OCI-LY7 (cell line): Measurements from ENCODE around the gene AGFG1. TPM values are rescaled to one million over a fixed set of nuclear protein-coding genes. Genes with fewer than 3 reads are reported as not detected.
"Not testable (repeated sequence)": the region's sequence is repeated elsewhere in the genome, so short reads cannot be mapped to it uniquely, and the experiment has no call there.

ENCODE experiments used
- BruUV-seq: library from RNA; stranded (reverse); fragments of 400-500 nt; replicated peaks from 2 replicates; lab custom pipeline; 2021; lab: Mats Ljungman, UMichigan
- CTCF ChIA-PET: fragments of 300-600 bp; sonication (Branson Sonifier 250); formaldehyde crosslinking; loops from one replicate; lab custom pipeline; 2022; ENCODE audit warnings: antibody characterized with exemption; ENCODE audit not compliant: unreplicated experiment; lab: Charles Lee
- POLR2A ChIA-PET: fragments of 300-600 bp; sonication (Branson Sonifier 250); formaldehyde crosslinking; loops from one replicate; lab custom pipeline; 2022; ENCODE audit warnings: antibody characterized with exemption; lab: Charles Lee
- DNase-seq: peaks from one replicate; pipeline ENCODE4 v3.0.0-alpha.2; 2015; ENCODE audit warnings: low spot score
- H2AFZ ChIP-seq: fragments of 200-600 bp; sonication (generic), shearing (Covaris generic); 2 replicates; pipeline ENCODE4 v1.6.1; 2014; ENCODE audit warnings: mild to moderate bottlenecking, antibody characterized with exemption, low read length, moderate library complexity
- H3K27ac ChIP-seq: fragments of 200-600 bp; sonication (generic); 2 replicates; pipeline ENCODE4 v1.5.1; 2014; ENCODE audit warnings: mixed run types, low read depth, mild to moderate bottlenecking, moderate library complexity, low read length, inconsistent platforms; ENCODE audit not compliant: poor library complexity, severe bottlenecking
- H3K36me3 ChIP-seq: fragments of 200-600 bp; sonication (generic); 2 replicates; pipeline ENCODE4 v1.6.1; 2014; ENCODE audit warnings: mild to moderate bottlenecking, antibody characterized with exemption, low read length, moderate library complexity, mixed read lengths; ENCODE audit not compliant: insufficient read depth
- H3K4me1 ChIP-seq: fragments of 200-600 bp; sonication (generic); 2 replicates; pipeline ENCODE4 v1.5.1; 2014; ENCODE audit warnings: mild to moderate bottlenecking, low read length; ENCODE audit not compliant: insufficient read depth, poor library complexity, severe bottlenecking
- H3K4me2 ChIP-seq: fragments of 200-600 bp; sonication (generic); 2 replicates; pipeline ENCODE4 v1.6.1; 2014; ENCODE audit warnings: mild to moderate bottlenecking, low read length
- H3K4me3 ChIP-seq: fragments of 200-600 bp; sonication (generic); 2 replicates; pipeline ENCODE4 v1.5.1; 2014; ENCODE audit warnings: mild to moderate bottlenecking, low read depth, low read length; ENCODE audit not compliant: poor library complexity, severe bottlenecking
- H3K79me2 ChIP-seq: fragments of 200-600 bp; sonication (generic); 2 replicates; pipeline ENCODE4 v1.6.1; 2016; ENCODE audit warnings: low read depth, mild to moderate bottlenecking, low read length, moderate library complexity, mixed read lengths; ENCODE audit not compliant: insufficient read depth
- H3K9me2 ChIP-seq: fragments of 200-600 bp; sonication (generic); 2 replicates; pipeline ENCODE4 v1.6.1; 2016; ENCODE audit warnings: mild to moderate bottlenecking, low read length, mixed read lengths; ENCODE audit not compliant: insufficient read depth
- H3K9me3 ChIP-seq: fragments of 200-600 bp; sonication (generic); 2 replicates; pipeline ENCODE4 v1.6.1; 2014; ENCODE audit warnings: mild to moderate bottlenecking, mixed run types, low read length, mixed read lengths
- H4K20me1 ChIP-seq: fragments of 200-600 bp; sonication (generic); 2 replicates; pipeline ENCODE4 v1.6.1; 2014; ENCODE audit warnings: mild to moderate bottlenecking, antibody characterized with exemption, low read length, moderate library complexity, mixed read lengths; ENCODE audit not compliant: insufficient read depth
- CTCF ChIP-seq: fragments of 200-600 bp; sonication (generic); conservative IDR thresholded peaks from 2 replicates; pipeline ENCODE4 v1.5.1; 2014; ENCODE audit warnings: mild to moderate bottlenecking, antibody characterized with exemption, low read length, moderate library complexity, mixed read lengths
- EZH2phosphoT487 ChIP-seq: fragments of 200-600 bp; sonication (generic); IDR thresholded peaks from 2 replicates; pipeline ENCODE4 v1.6.1; 2018; ENCODE audit warnings: low read depth, borderline replicate concordance, mild to moderate bottlenecking, mixed run types, antibody characterized with exemption, low read length, moderate library complexity, mixed read lengths
- intact Hi-C: fragments of 100-400 bp; cut with micrococcal nuclease; formaldehyde crosslinking; loops from one replicate; pipeline ENCODE4 v1.10.0; 2022; ENCODE audit not compliant: unreplicated experiment
- total RNA-seq, 2 experiments: library from RNA; depleted of rRNA in 1 of 2; stranded (reverse); fragments of >200 nt in 1 of 2; shearing (Covaris generic) in 1 of 2; gene quantifications; 2 replicates each; pipeline ENCODE4 v1.2.3, GENCODE V29; 2014 to 2022

Gene AGFG1
- total RNA-seq, 2 experiments from 2014 or later = 37.6 to 65.4 TPM

- Histone ChIP-seq H4K20me1 (no peaks in the 10 kb centered on the region), H2AFZ (no peak overlapping the region), H3K9me2 (no peaks in the 10 kb centered on the region), H3K79me2 (no peaks in the 10 kb centered on the region), H3K4me2 (no peak overlapping the region), H3K27ac (no peak overlapping the region), H3K36me3 (no peaks in the 10 kb centered on the region), H3K4me3 (no peak overlapping the region), H3K9me3 (no peaks in the 10 kb centered on the region), H3K4me1 (no peaks in the 10 kb centered on the region)
- DNase-seq = no peak
- POLR2A ChIA-PET = interaction anchor here (0.6 kb wide), 1 partner anchor 38 kb away, joined by 9 read pairs; no protein-coding TSS in a partner anchor
- no TSS peak for BruUV-seq
- no peak for TF ChIP-seq CTCF
- no peak for TF ChIP-seq EZH2phosphoT487
- CTCF ChIA-PET = no interaction called here
- intact Hi-C loops = no loop called here
Observed at GRCh38 chr2:227597036-227597435, 125.1 kb downstream of the AGFG1 start.

- Histone ChIP-seq H3K4me1 (no peaks in the 10 kb centered on the region), H3K4me2 (no peak overlapping the region), H3K79me2 (no peaks in the 10 kb centered on the region), H2AFZ (no peak overlapping the region), H3K9me3 (no peaks in the 10 kb centered on the region), H3K36me3 (no peaks in the 10 kb centered on the region), H3K9me2 (no peaks in the 10 kb centered on the region), H4K20me1 (no peaks in the 10 kb centered on the region), H3K4me3 (no peak overlapping the region), H3K27ac (no peak overlapping the region)
- DNase-seq = no peak
- intact Hi-C loops = no loop called here
- BruUV-seq = no TSS peak
- CTCF ChIA-PET = no interaction called here
- POLR2A ChIA-PET = no interaction called here
- TF ChIP-seq EZH2phosphoT487 = no peak
- TF ChIP-seq CTCF = no peak
Observed at GRCh38 chr2:227597998-227598397, 126.0 kb downstream of the AGFG1 start.

GRCh38 chr2:227598835-227599503, 127.0 kb downstream of the AGFG1 start, which contains the start of gene SCYGR2:
Gene SCYGR2 (plus strand): TSS chr2:227598893. CDS start chr2:227598893, 0 bp downstream.
- H3K79me2 ChIP-seq, H3K9me2 ChIP-seq, H3K4me3 ChIP-seq, CTCF ChIA-PET, H2AFZ ChIP-seq, DNase-seq, H4K20me1 ChIP-seq, POLR2A ChIA-PET, intact Hi-C loops, BruUV-seq, H3K27ac ChIP-seq, H3K36me3 ChIP-seq, H3K4me2 ChIP-seq, H3K9me3 ChIP-seq, H3K4me1 ChIP-seq: not testable (repeated sequence)
